ENCODE measurements around the gene PTPRR. TPM values are rescaled to one million over a fixed set of nuclear protein-coding genes. Genes with fewer than 3 reads are reported as not detected.
A peak's percentile ranks its signal among the peaks of the same experiment; 100 is the strongest.

Gene PTPRR
- total and polyA plus RNA-seq, 2 donors from 2014 or later = 0.50 to 0.86 TPM

DNA sequence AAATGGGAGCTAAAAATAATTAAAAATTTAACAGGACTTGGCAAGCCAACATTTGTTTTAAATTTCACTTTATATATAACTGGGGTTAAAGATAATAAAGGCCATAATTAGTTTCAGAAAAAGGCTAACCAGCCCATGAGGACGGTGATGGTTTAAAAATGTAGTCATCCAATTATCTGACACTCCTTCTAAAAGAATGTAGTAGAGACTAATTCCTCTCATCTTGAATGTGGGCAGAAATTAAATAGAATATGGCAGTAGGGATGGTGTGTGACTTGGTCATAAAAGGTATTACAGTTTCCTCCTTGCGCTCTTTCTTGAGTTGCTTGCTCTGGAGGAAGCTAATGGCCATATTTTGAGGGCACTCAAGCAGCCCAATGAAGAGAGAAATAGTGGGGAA is 234.2 kb downstream of the PTPRR start:
- Histone ChIP-seq H3K36me3 (ENCODE audit: control insufficient read depth in 2 of 3, insufficient read depth in 3 of 3, low read length in 3 of 3) (no peaks in the 10 kb centered on the region), H3K27ac (ENCODE audit: low read depth in 2 of 2, low read length in 2 of 2) (no peak overlapping the region), H3K27me3 (ENCODE audit: control insufficient read depth, insufficient read depth, low read length) (no peaks in the 10 kb centered on the region), H3K4me3 (ENCODE audit: low read length in 3 of 3) (no peak overlapping the region), H3K9me3 (ENCODE audit: control insufficient read depth in 2 of 3, insufficient read depth in 1 of 3, low read length in 3 of 3) (no peaks in the 10 kb centered on the region), H3K9ac (ENCODE audit: low read length in 3 of 3) (no peak overlapping the region), H3K4me1 (ENCODE audit: control insufficient read depth in 2 of 3, insufficient read depth in 2 of 3, low read depth in 1 of 3, low read length in 3 of 3) (no peaks in the 10 kb centered on the region)
- TF ChIP-seq, protein P1, sequence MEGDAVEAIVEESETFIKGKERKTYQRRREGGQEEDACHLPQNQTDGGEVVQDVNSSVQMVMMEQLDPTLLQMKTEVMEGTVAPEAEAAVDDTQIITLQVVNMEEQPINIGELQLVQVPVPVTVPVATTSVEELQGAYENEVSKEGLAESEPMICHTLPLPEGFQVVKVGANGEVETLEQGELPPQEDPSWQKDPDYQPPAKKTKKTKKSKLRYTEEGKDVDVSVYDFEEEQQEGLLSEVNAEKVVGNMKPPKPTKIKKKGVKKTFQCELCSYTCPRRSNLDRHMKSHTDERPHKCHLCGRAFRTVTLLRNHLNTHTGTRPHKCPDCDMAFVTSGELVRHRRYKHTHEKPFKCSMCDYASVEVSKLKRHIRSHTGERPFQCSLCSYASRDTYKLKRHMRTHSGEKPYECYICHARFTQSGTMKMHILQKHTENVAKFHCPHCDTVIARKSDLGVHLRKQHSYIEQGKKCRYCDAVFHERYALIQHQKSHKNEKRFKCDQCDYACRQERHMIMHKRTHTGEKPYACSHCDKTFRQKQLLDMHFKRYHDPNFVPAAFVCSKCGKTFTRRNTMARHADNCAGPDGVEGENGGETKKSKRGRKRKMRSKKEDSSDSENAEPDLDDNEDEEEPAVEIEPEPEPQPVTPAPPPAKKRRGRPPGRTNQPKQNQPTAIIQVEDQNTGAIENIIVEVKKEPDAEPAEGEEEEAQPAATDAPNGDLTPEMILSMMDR (IDR thresholded peaks at IDR 0.05; ENCODE audit: borderline replicate concordance, extremely low read depth, insufficient read depth) = no peak
- no peak for DNase-seq
- intact Hi-C loops (cut with DNase I) = no loop called here
- FAIRE-seq = no peak

DNA sequence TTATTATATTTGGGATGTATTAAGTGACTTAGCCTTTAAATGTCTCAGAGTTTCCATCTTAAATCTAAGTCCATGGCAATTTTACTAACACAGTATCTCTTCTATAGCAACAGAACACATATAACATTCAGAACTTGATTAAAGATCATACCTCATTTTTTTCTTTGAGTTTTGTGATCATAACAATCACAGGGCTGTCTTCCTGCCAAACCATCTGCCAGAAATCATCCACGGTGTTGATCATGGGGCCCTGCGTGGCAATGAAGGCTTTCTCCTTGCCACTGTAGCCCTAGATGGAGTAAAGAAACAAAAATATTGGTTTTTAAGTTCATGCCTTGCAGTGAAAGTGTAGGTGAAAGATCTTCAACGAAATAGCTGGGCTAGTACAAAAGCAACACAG is 236.6 kb downstream of the PTPRR start:
- H3K4me1 ChIP-seq (ENCODE audit: control insufficient read depth in 2 of 3, insufficient read depth in 2 of 3, low read depth in 1 of 3, low read length in 3 of 3) = no peaks in the 10 kb centered on the region
- intact Hi-C loops (cut with DNase I) = no loop called here
- no peak overlapping the region for H3K9ac ChIP-seq (ENCODE audit: low read length in 3 of 3)
- no peaks in the 10 kb centered on the region for H3K27me3 ChIP-seq (ENCODE audit: control insufficient read depth, insufficient read depth, low read length)
- no peak overlapping the region for H3K27ac ChIP-seq (ENCODE audit: low read depth in 2 of 2, low read length in 2 of 2)
- FAIRE-seq (no peak), DNase-seq (no peak)
- H3K4me3 ChIP-seq (ENCODE audit: low read length in 3 of 3) = no peak overlapping the region
- no peaks in the 10 kb centered on the region for H3K36me3 ChIP-seq (ENCODE audit: control insufficient read depth in 2 of 3, insufficient read depth in 3 of 3, low read length in 3 of 3)
- TF ChIP-seq, protein P1 (IDR thresholded peaks at IDR 0.05; ENCODE audit: borderline replicate concordance, extremely low read depth, insufficient read depth) = no peak
- peaks cover 0 to 5% (median 0%) of the 10 kb centered on the region in 3 donors for H3K9me3 ChIP-seq (ENCODE audit: control insufficient read depth in 2 of 3, insufficient read depth in 1 of 3, low read length in 3 of 3)

- DNase-seq = no peak
- H3K27ac ChIP-seq (ENCODE audit: low read depth in 2 of 2, low read length in 2 of 2) = no peak overlapping the region
- intact Hi-C loops (cut with DNase I) = no loop called here
- no peaks in the 10 kb centered on the region for H3K4me1 ChIP-seq (ENCODE audit: control insufficient read depth in 2 of 3, insufficient read depth in 2 of 3, low read depth in 1 of 3, low read length in 3 of 3)
- no peak for FAIRE-seq
- H3K9me3 ChIP-seq (ENCODE audit: control insufficient read depth in 2 of 3, insufficient read depth in 1 of 3, low read length in 3 of 3) = no peaks in the 10 kb centered on the region
- no peak overlapping the region for H3K9ac ChIP-seq (ENCODE audit: low read length in 3 of 3)
- TF ChIP-seq, protein P1 (IDR thresholded peaks at IDR 0.05; ENCODE audit: borderline replicate concordance, extremely low read depth, insufficient read depth) = no peak
- no peaks in the 10 kb centered on the region for H3K36me3 ChIP-seq (ENCODE audit: control insufficient read depth in 2 of 3, insufficient read depth in 3 of 3, low read length in 3 of 3)
- H3K27me3 ChIP-seq (ENCODE audit: control insufficient read depth, insufficient read depth, low read length) = no peaks in the 10 kb centered on the region
- H3K4me3 ChIP-seq (ENCODE audit: low read length in 3 of 3) = no peak overlapping the region
Measured at GRCh38 chr12:70671698-70672097, 248.8 kb downstream of the PTPRR start.

DNA sequence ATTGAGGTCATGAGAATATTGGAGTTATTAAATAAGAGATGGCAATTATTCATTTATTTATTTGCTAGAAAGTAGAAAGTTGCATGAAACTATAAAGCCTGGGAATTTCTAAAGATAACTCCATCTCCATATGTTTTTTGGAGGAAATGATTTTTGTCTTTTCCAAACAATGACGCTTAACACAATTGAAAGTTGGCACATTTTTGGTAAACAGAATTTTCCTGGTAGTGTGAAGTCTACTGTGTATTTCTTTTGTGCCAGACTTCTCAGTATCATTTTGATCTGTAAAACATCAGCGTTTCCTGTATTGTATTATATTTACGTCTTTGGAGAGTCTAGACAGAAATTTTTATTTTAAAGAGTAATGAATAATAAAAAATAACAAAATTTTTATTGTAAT is 249.6 kb downstream of the PTPRR start:
- Histone ChIP-seq H3K9me3 (ENCODE audit: control insufficient read depth in 2 of 3, insufficient read depth in 1 of 3, low read length in 3 of 3) (no peaks in the 10 kb centered on the region), H3K36me3 (ENCODE audit: control insufficient read depth in 2 of 3, insufficient read depth in 3 of 3, low read length in 3 of 3) (no peaks in the 10 kb centered on the region), H3K4me1 (ENCODE audit: control insufficient read depth in 2 of 3, insufficient read depth in 2 of 3, low read depth in 1 of 3, low read length in 3 of 3) (no peaks in the 10 kb centered on the region), H3K27ac (ENCODE audit: low read depth in 2 of 2, low read length in 2 of 2) (no peak overlapping the region), H3K4me3 (ENCODE audit: low read length in 3 of 3) (no peak overlapping the region), H3K27me3 (ENCODE audit: control insufficient read depth, insufficient read depth, low read length) (no peaks in the 10 kb centered on the region), H3K9ac (ENCODE audit: low read length in 3 of 3) (no peak overlapping the region)
- DNase-seq (no peak), FAIRE-seq (peak; percentile 90)
- intact Hi-C loops (cut with DNase I) = no loop called here
- TF ChIP-seq, protein P1 (IDR thresholded peaks at IDR 0.05; ENCODE audit: borderline replicate concordance, extremely low read depth, insufficient read depth) = no peak

All from kidney (tissue), 14 donors.